GM12874 (cell line): ENCODE measurements around the gene RPS25.

Experiments
- CTCF ChIP-seq: IDR thresholded peaks from 2 replicates; pipeline ENCODE4 v1.5.1; 2011; ENCODE audit warnings: low read depth, mild to moderate bottlenecking, control low read depth, low read length, moderate library complexity; ENCODE audit not compliant: insufficient read depth

RPS25 gene

GRCh38 chr11:119056421-119056999, 38.4 kb upstream of the RPS25 start:
- TF ChIP-seq CTCF = no peak

GRCh38 chr11:119055901-119056300, 37.8 kb upstream of the RPS25 start:
- 0 out of 2 replicates have a peak, but pooled peaks have one; percentile 12 for TF ChIP-seq CTCF

- no peak for TF ChIP-seq CTCF
Measured at GRCh38 chr11:119054418-119054817, 36.3 kb upstream of the RPS25 start.

GRCh38 chr11:119052163-119052814, 34.1 kb upstream of the RPS25 start:
- no peak for TF ChIP-seq CTCF

- TF ChIP-seq CTCF = no peak
Measured at GRCh38 chr11:119051440-119052162, 33.5 kb upstream of the RPS25 start.

- TF ChIP-seq CTCF = no peak
Measured at GRCh38 chr11:119049081-119049480, 30.9 kb upstream of the RPS25 start.

GRCh38 chr11:119048644-119049043, 30.5 kb upstream of the RPS25 start:
- TF ChIP-seq CTCF = no peak
